Measurements from ENCODE around the gene WIPF3.

The WIPF3 gene

GRCh38 chr7:29919790-29920189, 113.5 kb downstream of the WIPF3 start:
- DNase-seq: no peak

- DNase-seq: no peak
Measured at GRCh38 chr7:29920491-29920890, 114.2 kb downstream of the WIPF3 start.

GRCh38 chr7:29921404-29922010, 115.2 kb downstream of the WIPF3 start:
- DNase-seq: peak; percentile 20

GRCh38 chr7:29922921-29923700, 116.8 kb downstream of the WIPF3 start:
- no peak for DNase-seq

GRCh38 chr7:29924006-29924405, 117.7 kb downstream of the WIPF3 start:
- DNase-seq: no peak

- no peak for DNase-seq
Measured at GRCh38 chr7:29924684-29925083, 118.4 kb downstream of the WIPF3 start.

- no peak for DNase-seq
Measured at GRCh38 chr7:29926216-29926615, 119.9 kb downstream of the WIPF3 start.

GRCh38 chr7:29926741-29927140, 120.4 kb downstream of the WIPF3 start:
- DNase-seq: no peak

GRCh38 chr7:29929018-29929807, 122.9 kb downstream of the WIPF3 start:
- DNase-seq: no peak

GRCh38 chr7:29935111-29935510, 128.8 kb downstream of the WIPF3 start:
- DNase-seq: no peak

GRCh38 chr7:29937132-29937531, 130.8 kb downstream of the WIPF3 start:
- DNase-seq: no peak

GRCh38 chr7:29940199-29940598, 133.9 kb downstream of the WIPF3 start:
- DNase-seq: no peak

GRCh38 chr7:29945259-29945809, 139.0 kb downstream of the WIPF3 start:
- no peak for DNase-seq

- DNase-seq: no peak
Measured at GRCh38 chr7:29946428-29947186, 140.3 kb downstream of the WIPF3 start.

- DNase-seq: no peak
Measured at GRCh38 chr7:29948587-29948986, 142.3 kb downstream of the WIPF3 start.

GRCh38 chr7:29950480-29950879, 144.2 kb downstream of the WIPF3 start:
- DNase-seq: no peak

GRCh38 chr7:29951206-29951605, 144.9 kb downstream of the WIPF3 start:
- no peak for DNase-seq

GRCh38 chr7:29953726-29954347, 147.5 kb downstream of the WIPF3 start:
- DNase-seq: no peak

- DNase-seq: no peak
Measured at GRCh38 chr7:29955075-29955792, 148.9 kb downstream of the WIPF3 start.

GRCh38 chr7:29955799-29956486, 149.6 kb downstream of the WIPF3 start:
- no peak for DNase-seq

- no peak for DNase-seq
Measured at GRCh38 chr7:29956487-29956836, 150.2 kb downstream of the WIPF3 start.

Data from activated CD4-positive, alpha-beta T cell treated with anti-CD3 and anti-CD28 coated beads, Interleukin-2, amount 50 U/mL, for 1 hour (primary cell).